Fibroblast of skin of scalp (primary cell): Measurements from ENCODE around the gene MCOLN1.
"Not testable (repeated sequence)": the region's sequence is repeated elsewhere in the genome, so short reads cannot be mapped to it uniquely, and the experiment has no call there.

Experiments
- DNase-seq: peaks from one replicate; pipeline ENCODE4 v3.0.0-alpha.2; 2013

Gene MCOLN1

DNA sequence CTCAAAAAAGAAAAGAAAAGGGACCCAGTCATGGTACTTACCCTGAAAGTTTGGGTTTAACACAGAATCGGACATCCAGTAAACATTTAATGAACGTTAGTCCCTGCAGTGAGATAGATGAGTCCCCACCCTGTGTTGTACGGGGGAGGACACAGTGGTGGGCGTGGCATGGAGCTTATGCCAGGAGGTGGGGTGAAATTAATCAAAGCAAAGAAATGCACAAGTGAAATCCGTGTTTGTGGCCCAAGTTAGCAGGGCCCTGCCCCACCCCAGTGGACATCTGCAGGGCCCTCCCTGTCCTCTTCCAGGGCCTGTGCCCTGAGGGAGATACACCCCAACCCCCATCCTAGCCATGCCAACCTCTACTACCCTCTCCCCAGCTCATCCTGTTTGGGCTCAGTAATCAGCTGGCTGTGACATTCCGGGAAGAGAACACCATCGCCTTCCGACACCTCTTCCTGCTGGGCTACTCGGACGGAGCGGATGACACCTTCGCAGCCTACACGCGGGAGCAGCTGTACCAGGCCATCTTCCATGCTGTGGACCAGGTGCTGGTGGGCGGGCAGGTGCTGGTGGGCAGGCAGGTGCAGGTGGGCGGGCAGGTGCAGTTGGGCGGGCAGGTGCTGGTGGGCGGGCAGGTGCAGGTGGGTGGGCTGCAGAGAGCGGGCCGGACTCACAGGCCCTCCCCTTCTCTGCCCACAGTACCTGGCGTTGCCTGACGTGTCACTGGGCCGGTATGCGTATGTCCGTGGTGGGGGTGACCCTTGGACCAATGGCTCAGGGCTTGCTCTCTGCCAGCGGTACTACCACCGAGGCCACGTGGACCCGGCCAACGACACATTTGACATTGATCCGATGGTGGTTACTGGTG lies 3.9 kb downstream of the MCOLN1 start:
- DNase-seq: no peak

DNA sequence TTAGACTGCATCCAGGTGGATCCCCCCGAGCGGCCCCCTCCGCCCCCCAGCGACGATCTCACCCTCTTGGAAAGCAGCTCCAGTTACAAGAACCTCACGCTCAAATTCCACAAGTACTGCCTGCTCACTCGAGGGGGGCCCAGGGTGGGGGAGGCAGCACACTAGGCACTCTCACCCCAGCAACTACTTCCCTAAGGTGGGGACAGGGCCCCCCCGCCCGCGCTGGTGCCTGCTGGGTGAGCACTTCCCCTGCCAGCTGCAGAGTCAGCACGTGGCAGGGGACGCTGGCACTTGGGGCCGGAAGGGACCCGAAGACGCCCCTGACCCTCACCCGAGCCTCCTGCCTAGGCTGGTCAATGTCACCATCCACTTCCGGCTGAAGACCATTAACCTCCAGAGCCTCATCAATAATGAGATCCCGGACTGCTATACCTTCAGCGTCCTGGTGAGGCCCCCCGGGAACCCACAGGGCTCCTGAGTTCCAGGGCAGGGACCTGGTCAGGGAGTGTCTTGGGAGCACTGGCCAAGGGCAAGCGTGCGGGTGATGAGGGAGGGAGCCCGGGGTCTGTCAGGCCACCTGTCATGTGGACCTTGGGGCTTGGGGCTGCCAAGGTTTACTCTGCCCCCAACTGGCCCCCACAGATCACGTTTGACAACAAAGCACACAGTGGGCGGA lies 5.2 kb downstream of the MCOLN1 start:
- DNase-seq: no peak

GRCh38 chr19:7528192-7528519 lies 5.7 kb downstream of the MCOLN1 start:
- DNase-seq: no peak

DNA sequence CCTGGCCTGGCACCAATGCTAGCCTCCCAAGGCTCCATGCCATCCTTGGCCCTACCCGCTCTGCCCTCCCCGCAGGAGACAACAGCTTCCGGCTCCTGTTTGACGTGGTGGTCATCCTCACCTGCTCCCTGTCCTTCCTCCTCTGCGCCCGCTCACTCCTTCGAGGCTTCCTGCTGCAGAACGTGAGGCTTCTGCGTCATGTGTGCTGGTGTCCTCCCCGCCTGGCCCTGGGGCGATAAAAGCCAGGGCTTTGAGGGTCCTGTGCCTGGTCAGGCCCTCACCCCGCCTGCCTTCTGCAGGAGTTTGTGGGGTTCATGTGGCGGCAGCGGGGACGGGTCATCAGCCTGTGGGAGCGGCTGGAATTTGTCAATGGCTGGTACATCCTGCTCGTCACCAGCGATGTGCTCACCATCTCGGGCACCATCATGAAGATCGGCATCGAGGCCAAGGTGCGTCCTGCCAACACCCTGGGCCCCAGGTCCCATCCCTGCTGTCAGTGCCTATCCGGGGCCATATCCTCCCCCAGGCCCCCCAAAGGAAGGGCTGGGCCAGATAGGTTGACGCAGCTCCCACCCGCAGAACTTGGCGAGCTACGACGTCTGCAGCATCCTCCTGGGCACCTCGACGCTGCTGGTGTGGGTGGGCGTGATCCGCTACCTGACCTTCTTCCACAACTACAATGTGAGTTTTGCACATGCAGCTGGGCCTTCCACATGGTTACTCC lies 6.3 kb downstream of the MCOLN1 start:
- DNase-seq: no peak

GRCh38 chr19:7529246-7529600 lies 6.8 kb downstream of the MCOLN1 start:
- DNase-seq: no peak

GRCh38 chr19:7529610-7530490 lies 7.4 kb downstream of the MCOLN1 start:
- DNase-seq: no peak

DNA sequence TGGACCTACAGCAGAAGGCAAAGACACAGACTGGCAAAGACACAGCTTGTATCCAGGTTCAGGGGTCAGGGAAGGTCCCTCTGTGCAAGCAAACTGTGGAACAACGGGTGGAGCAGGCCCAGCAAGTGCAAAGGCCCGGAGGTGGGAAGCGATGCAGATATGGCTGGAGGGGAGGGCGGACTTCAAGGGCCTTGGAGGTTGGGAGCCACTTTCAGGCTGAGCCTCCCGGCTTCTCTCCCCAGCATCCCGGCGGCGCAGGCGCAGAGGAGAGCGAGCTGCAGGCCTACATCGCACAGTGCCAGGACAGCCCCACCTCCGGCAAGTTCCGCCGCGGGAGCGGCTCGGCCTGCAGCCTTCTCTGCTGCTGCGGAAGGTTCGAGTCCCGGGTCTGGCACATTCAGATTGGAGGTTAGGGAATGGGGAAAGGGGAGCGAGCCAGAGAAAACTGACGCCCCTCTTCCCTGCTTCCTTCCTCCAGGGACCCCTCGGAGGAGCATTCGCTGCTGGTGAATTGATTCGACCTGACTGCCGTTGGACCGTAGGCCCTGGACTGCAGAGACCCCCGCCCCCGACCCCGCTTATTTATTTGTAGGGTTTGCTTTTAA lies 11.0 kb downstream of the MCOLN1 start:
- DNase-seq: peak; percentile 71

DNA sequence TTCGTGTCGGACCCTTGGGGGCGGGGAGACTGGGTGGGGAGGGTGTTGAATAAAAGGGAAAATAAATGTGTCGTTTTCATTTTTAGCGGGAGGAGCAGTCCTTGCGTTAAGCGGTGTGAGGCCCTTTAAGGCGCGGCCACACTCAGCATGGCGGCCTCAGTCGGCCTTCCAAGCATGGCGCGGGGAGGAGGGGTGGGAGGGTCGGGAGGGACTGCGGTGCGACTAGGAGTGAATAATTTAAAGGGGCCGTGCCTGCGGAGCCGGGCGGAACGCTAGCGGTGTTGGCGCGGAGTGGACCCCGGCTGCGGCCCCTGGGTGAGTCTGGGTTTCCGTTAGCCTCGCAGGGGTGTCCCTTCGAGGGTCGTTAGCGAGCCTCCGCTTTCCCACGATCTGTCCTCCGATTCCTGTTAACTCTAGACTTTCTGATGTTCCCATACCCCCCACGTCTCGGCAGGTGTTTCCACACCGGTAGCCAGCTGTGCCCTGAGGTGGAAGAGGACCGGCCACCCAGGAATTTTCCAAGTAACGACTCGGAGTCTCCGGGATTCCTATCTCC lies 11.6 kb downstream of the MCOLN1 start:
- DNase-seq: peak; percentile 90

GRCh38 chr19:7534531-7535046 lies 12.2 kb downstream of the MCOLN1 start:
- peak; percentile 87 for DNase-seq

DNA sequence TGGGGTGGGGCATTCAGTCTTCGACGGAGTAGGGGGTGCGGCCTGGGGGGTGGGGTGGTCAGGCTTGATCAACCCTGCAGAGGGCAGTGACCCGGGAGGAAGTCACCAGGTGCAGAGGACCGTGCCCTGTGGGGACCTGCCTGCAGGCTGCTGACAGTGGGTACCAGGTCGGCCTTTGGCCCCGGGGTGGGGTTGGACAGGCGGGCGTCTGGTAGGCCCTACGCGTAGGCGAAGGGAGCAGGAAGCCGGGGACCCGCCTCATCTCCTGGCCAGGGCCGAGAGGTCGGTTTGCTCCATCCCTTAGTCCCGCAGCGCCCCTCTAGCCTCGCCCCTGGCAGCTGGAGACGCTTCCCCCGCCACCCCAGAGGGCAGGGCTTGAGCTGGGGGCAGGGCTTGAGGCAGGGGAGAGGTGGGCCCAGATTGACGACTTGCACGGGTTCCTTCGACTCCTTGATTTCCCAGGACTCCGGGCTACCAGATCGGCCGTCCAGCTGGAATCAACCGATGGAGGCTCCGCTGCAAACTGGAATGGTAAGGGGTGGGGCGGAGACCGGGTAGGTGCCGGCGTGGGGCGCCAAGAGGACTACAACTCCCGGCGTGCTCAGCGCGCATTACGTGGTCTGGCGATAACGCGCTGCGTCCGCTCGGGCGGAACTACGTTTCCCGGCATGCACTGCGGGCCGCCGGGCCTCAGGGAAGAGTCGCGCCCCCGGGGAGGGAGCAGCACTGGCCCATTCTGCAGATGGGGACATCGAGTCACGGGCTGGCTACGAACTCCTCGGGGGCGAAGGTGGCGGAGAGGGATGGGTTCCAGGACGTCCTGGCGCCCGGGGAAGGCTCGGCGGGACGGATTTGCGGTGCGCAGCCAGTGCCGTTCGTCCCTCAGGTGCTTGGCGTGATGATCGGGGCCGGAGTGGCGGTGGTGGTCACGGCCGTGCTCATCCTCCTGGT lies 12.9 kb downstream of the MCOLN1 start, which contains the start of gene PNPLA6:
PNPLA6 (plus strand) TSS at position 671 of the 951 bp plus-strand sequence; CDS start at position 743, 72 bp downstream.
- DNase-seq: peak; percentile 93

- DNase-seq: no peak
These were observed 13.7 kb downstream of the MCOLN1 start for GRCh38 chr19:7535998-7536695.

GRCh38 chr19:7538990-7539389 lies 16.6 kb downstream of the MCOLN1 start:
- not testable (repeated sequence) for DNase-seq

DNA sequence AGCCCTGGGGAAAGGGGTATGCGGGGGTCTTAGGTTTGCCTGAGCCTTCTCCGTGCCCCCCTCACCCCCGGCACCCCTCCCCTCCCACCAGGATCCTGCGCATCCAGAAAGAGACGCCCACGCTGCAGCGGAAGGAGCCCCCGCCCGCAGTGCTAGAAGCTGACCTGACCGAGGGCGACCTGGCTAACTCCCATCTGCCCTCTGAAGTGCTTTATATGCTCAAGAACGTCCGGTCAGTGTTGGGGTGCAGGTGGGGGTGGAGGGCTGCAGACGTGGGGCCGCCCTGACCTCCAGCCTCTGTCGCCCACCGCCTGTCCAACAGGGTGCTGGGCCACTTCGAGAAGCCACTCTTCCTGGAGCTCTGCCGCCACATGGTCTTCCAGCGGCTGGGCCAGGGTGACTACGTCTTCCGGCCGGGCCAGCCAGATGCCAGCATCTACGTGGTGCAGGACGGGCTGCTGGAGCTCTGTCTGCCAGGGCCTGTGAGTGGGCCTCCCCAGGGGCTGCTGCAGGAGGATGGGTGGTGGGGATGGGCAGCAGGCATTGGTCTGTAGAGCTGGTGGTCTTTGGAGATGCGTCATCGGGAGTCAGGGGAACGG lies 17.5 kb downstream of the MCOLN1 start:
- DNase-seq: no peak

GRCh38 chr19:7540761-7541474 lies 18.5 kb downstream of the MCOLN1 start:
- peak; percentile 26 for DNase-seq

DNA sequence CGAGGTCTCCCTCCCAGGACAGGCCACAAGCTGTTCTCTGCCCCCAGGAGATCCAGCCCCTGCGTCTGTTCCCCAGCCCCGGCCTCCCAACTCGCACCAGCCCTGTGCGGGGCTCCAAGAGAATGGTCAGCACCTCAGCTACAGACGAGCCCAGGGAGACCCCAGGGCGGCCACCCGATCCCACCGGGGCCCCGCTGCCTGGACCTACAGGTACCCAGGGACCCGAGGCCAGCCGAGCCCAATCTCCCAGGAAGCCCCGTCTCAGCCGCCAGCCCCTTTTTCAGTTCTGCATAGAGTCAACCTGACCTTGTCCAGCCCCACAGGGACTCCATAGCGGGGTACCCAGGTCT lies 19.0 kb downstream of the MCOLN1 start:
- DNase-seq: no peak

DNA sequence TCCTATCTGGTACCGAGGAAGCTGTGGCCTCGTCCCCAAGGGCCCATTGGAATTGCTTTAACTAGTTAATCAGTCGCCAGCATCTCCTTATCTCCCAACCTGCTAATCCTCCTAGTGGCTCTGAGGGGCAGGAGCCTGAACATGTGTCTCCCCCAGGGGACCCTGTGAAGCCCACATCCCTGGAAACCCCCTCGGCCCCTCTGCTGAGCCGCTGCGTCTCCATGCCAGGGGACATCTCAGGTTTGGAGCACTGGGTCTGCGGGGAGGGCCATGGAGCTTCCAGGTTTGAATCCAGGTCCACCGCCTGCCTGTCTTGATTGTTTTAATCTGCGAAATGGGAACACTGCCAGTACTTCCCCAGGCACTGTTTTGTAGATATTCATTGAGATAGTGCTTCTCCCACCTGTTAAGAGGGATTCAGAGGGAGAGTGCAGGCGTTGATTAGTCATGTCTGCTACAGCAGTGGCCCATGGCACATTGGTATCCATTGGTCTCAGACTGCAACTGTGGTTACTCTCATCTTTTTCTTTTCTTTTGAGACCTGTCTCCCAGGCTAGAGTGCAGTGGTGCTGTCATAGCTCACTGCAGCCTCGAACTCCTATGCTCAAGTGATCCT lies 19.5 kb downstream of the MCOLN1 start:
- no peak for DNase-seq

GRCh38 chr19:7542556-7543348 lies 20.3 kb downstream of the MCOLN1 start:
- no peak for DNase-seq
